H9 (cell line): Measurements from ENCODE around the gene ZNF280A. TPM values are rescaled to one million over a fixed set of nuclear protein-coding genes. Genes with fewer than 3 reads are reported as not detected.

Experiments
- DNase-seq: peaks from one replicate; pipeline ENCODE4 v3.0.0-alpha.2; 2017
- H2AFZ ChIP-seq: one replicate; pipeline ENCODE4 v1.6.1; 2013; ENCODE audit warnings: mild to moderate bottlenecking, low read length, control low read depth, moderate library complexity
- H2AK5ac ChIP-seq: 2 replicates; pipeline ENCODE4 v1.6.1; 2013; ENCODE audit warnings: low read length, control low read depth, mixed read lengths; ENCODE audit not compliant: insufficient read length
- H2BK120ac ChIP-seq: one replicate; pipeline ENCODE4 v1.6.1; 2013; ENCODE audit warnings: low read depth, mild to moderate bottlenecking, low read length, control low read depth, inconsistent platforms; ENCODE audit not compliant: poor library complexity, severe bottlenecking
- H2BK12ac ChIP-seq: 2 replicates; pipeline ENCODE4 v1.6.1; 2013; ENCODE audit warnings: low read length, control low read depth, mixed read lengths, low read depth; ENCODE audit not compliant: insufficient read length
- H2BK15ac ChIP-seq: 2 replicates; pipeline ENCODE4 v1.6.1; 2013; ENCODE audit warnings: low read depth, low read length, control low read depth
- H2BK20ac ChIP-seq: one replicate; pipeline ENCODE4 v1.6.1; 2013; ENCODE audit warnings: low read depth, mild to moderate bottlenecking, low read length, control low read depth, inconsistent platforms; ENCODE audit not compliant: poor library complexity, severe bottlenecking
- H2BK5ac ChIP-seq: 2 replicates; pipeline ENCODE4 v1.6.1; 2013; ENCODE audit warnings: low read length, control low read depth, mixed read lengths; ENCODE audit not compliant: insufficient read length
- H3K14ac ChIP-seq: 2 replicates; pipeline ENCODE4 v1.6.1; 2013; ENCODE audit warnings: low read length, control low read depth; ENCODE audit not compliant: insufficient read depth
- H3K18ac ChIP-seq: 2 replicates; pipeline ENCODE4 v1.6.1; 2013; ENCODE audit warnings: low read depth, mild to moderate bottlenecking, mixed read lengths, low read length, control low read depth; ENCODE audit not compliant: insufficient read length
- H3K23ac ChIP-seq: 2 replicates; pipeline ENCODE4 v1.6.1; 2013; ENCODE audit warnings: low read length, control low read depth, mixed read lengths, low read depth; ENCODE audit not compliant: insufficient read length
- H3K23me2 ChIP-seq: 2 replicates; pipeline ENCODE4 v1.6.1; 2013; ENCODE audit warnings: low read depth, mild to moderate bottlenecking, mixed read lengths, low read length, control low read depth; ENCODE audit not compliant: insufficient read length, poor library complexity, severe bottlenecking
- H3K27ac ChIP-seq: 2 replicates; pipeline ENCODE4 v1.5.1; 2013; ENCODE audit warnings: low read length, control low read depth, mixed read lengths, low read depth; ENCODE audit not compliant: insufficient read length
- H3K27me3 ChIP-seq: 2 replicates; pipeline ENCODE4 v1.6.1; 2013; ENCODE audit warnings: low read length, control low read depth, inconsistent platforms; ENCODE audit not compliant: insufficient read depth
- H3K4ac ChIP-seq: 2 replicates; pipeline ENCODE4 v1.6.1; 2013; ENCODE audit warnings: low read depth, mild to moderate bottlenecking, control low read depth, inconsistent platforms, low read length, moderate library complexity
- H3K4me1 ChIP-seq: 2 replicates; pipeline ENCODE4 v1.6.1; 2013; ENCODE audit warnings: low read length, control low read depth, inconsistent platforms; ENCODE audit not compliant: insufficient read depth
- H3K4me2 ChIP-seq: 2 replicates; pipeline ENCODE4 v1.6.1; 2013; ENCODE audit warnings: low read length, control low read depth, mixed read lengths; ENCODE audit not compliant: insufficient read length, insufficient read depth
- H3K56ac ChIP-seq: 2 replicates; pipeline ENCODE4 v1.6.1; 2013; ENCODE audit warnings: low read depth, mild to moderate bottlenecking, mixed read lengths, low read length, control low read depth; ENCODE audit not compliant: insufficient read length
- H3K79me1 ChIP-seq: 2 replicates; pipeline ENCODE4 v1.6.1; 2013; ENCODE audit warnings: low read depth, mild to moderate bottlenecking, moderate library complexity, low read length, control low read depth, inconsistent platforms; ENCODE audit not compliant: insufficient read depth, poor library complexity, severe bottlenecking
- H3K79me2 ChIP-seq: 2 replicates; pipeline ENCODE4 v1.6.1; 2013; ENCODE audit warnings: low read length, control low read depth, inconsistent platforms; ENCODE audit not compliant: insufficient read depth
- H3K9ac ChIP-seq: 2 replicates; pipeline ENCODE4 v1.6.1; 2013; ENCODE audit warnings: low read length, control low read depth, mixed read lengths; ENCODE audit not compliant: insufficient read length; ENCODE audit errors: extremely low read depth
- H3K9me3 ChIP-seq: one replicate; pipeline ENCODE4 v1.6.1; 2013; ENCODE audit warnings: low read depth, low read length, inconsistent platforms; ENCODE audit not compliant: control insufficient read depth
- H3T11ph ChIP-seq: one replicate; pipeline ENCODE4 v1.6.1; 2013; ENCODE audit warnings: mild to moderate bottlenecking, low read length, control low read depth, inconsistent platforms
- H4K20me1 ChIP-seq: one replicate; pipeline ENCODE4 v1.6.1; 2013; ENCODE audit not compliant: control insufficient read depth, insufficient read length, insufficient read depth
- H4K5ac ChIP-seq: 2 replicates; pipeline ENCODE4 v1.6.1; 2013; ENCODE audit warnings: low read depth, mild to moderate bottlenecking, mixed read lengths, low read length, control low read depth; ENCODE audit not compliant: insufficient read length
- H4K8ac ChIP-seq: replicated peaks from 2 replicates; pipeline ENCODE4 v1.6.1; 2013; ENCODE audit warnings: low read length, control low read depth, mixed read lengths, low read depth; ENCODE audit not compliant: insufficient read length
- H4K91ac ChIP-seq: 2 replicates; pipeline ENCODE4 v1.6.1; 2013; ENCODE audit warnings: low read depth, mild to moderate bottlenecking, moderate library complexity, mixed read lengths, low read length, control low read depth; ENCODE audit not compliant: insufficient read length
- H3K27ac Mint-ChIP-seq, 3 experiments: 2 replicates in 2 of 3; 3 replicates in 1 of 3; pipeline ENCODE4 v1.8.0; 2020 to 2021; ENCODE audit warnings: mixed read lengths in 3 of 3, mild to moderate bottlenecking in 1 of 3, moderate library complexity in 1 of 3
- H3K27me3 Mint-ChIP-seq: 2 replicates; pipeline ENCODE4 v1.8.0; 2021; ENCODE audit warnings: low read depth, mild to moderate bottlenecking, moderate library complexity, mixed read lengths
- H3K36me3 Mint-ChIP-seq, 3 experiments: 2 replicates in 2 of 3; 3 replicates in 1 of 3; pipeline ENCODE4 v1.8.0; 2020 to 2021; ENCODE audit warnings: low read depth in 3 of 3, mixed read lengths in 3 of 3; ENCODE audit not compliant: insufficient read depth in 1 of 3
- H3K4me1 Mint-ChIP-seq, 2 experiments: 2 replicates each; pipeline ENCODE4 v1.8.0; 2020; ENCODE audit warnings: mixed read lengths in 2 of 2
- H3K4me3 Mint-ChIP-seq, 2 experiments: 2 replicates in 1 of 2; 3 replicates in 1 of 2; pipeline ENCODE4 v1.8.0; 2020 to 2021; ENCODE audit warnings: mild to moderate bottlenecking in 2 of 2, mixed read lengths in 2 of 2, moderate library complexity in 1 of 2
- H3K9me3 Mint-ChIP-seq, 2 experiments: 2 replicates in 1 of 2; 3 replicates in 1 of 2; pipeline ENCODE4 v1.8.0; 2020; ENCODE audit warnings: mild to moderate bottlenecking in 2 of 2, mixed read lengths in 2 of 2, moderate library complexity in 1 of 2
- CTCF ChIP-seq: fragments of 200-600 bp; sonication (generic); conservative IDR thresholded peaks from 3 replicates; pipeline ENCODE4 v1.8.0; 2021; ENCODE audit warnings: antibody characterized with exemption, mild to moderate bottlenecking
- WGBS: extraction: QIAGEN DNeasy Blood & Tissue Kit; methylation state at CpG from one replicate; pipeline ENCODE4 v1.1.7; 2013; ENCODE audit warnings: missing lambda C conversion rate, low lambda C conversion rate, mixed read lengths; ENCODE audit not compliant: insufficient read length; ENCODE audit errors: extremely low coverage; 5-methylcytosine and 5-hydroxymethylcytosine counted together
- total RNA-seq: library from RNA; stranded (reverse); gene quantifications from 2 replicates; pipeline ENCODE4 v1.2.1, GENCODE V29; 2021

Gene ZNF280A
- total RNA-seq, 1 experiment from 2014 or later = 0.13 TPM

- Histone ChIP-seq H4K8ac (no peak overlapping the region), H4K20me1 (no peaks in the 10 kb centered on the region), H3K4me1 (no peaks in the 10 kb centered on the region), H3T11ph (no peak overlapping the region), H3K18ac (no peak overlapping the region), H3K4me2 (no peak overlapping the region), H2BK12ac (no peak overlapping the region), H3K9me3 (no peaks in the 10 kb centered on the region), H3K23ac (no peak overlapping the region), H2AK5ac (no peak overlapping the region), H2AFZ (no peak overlapping the region), H3K14ac (no peak overlapping the region), H2BK15ac (no peak overlapping the region), H4K5ac (no peak overlapping the region), H3K27ac (no peak overlapping the region), H3K4ac (no peak overlapping the region), H3K56ac (no peak overlapping the region), H2BK20ac (no peak overlapping the region), H3K9ac (no peak overlapping the region), H4K91ac (no peak overlapping the region), H3K23me2 (no peaks in the 10 kb centered on the region), H3K79me2 (no peaks in the 10 kb centered on the region), H3K79me1 (no peaks in the 10 kb centered on the region), H3K27me3 (peaks cover 7% of the 10 kb centered on the region; the same call in 1 of the 2 replicates), H2BK5ac (no peak overlapping the region), H2BK120ac (no peak overlapping the region)
- Mint-ChIP-seq H3K27ac (no peak overlapping the region), H3K27me3 (peaks cover 93% of the 10 kb centered on the region), H3K4me3 (no peak overlapping the region), H3K4me1 (no peaks in the 10 kb centered on the region), H3K36me3 (no peaks in the 10 kb centered on the region), H3K9me3 (peaks cover 2 to 4% of the 10 kb centered on the region in 2 experiments; a peak in 2 of 5 replicates)
- WGBS = no CpG with 5 or more reads among the region's 9 CpGs
- no peak for DNase-seq
- TF ChIP-seq CTCF = no peak
These were observed 14.7 kb upstream of the ZNF280A start for GRCh38 chr22:22534604-22535415.
